Globus pallidus (tissue), 1 donor: ENCODE data around the gene AQP11.
"Not testable (repeated sequence)": the region's sequence is repeated elsewhere in the genome, so short reads cannot be mapped to it uniquely, and the experiment has no call there.

ENCODE experiments used
- DNase-seq: peaks from one replicate; pipeline ENCODE4 v3.0.0-alpha.2; 2015; ENCODE audit warnings: low spot score

AQP11 gene

GRCh38 chr11:77589521-77590193 lies at the start of gene AQP11:
Gene AQP11, plus strand, starts transcription at chr11:77589953. Its CDS starts 40 bp downstream, at chr11:77589993.
- DNase-seq = peak; percentile 83

DNA sequence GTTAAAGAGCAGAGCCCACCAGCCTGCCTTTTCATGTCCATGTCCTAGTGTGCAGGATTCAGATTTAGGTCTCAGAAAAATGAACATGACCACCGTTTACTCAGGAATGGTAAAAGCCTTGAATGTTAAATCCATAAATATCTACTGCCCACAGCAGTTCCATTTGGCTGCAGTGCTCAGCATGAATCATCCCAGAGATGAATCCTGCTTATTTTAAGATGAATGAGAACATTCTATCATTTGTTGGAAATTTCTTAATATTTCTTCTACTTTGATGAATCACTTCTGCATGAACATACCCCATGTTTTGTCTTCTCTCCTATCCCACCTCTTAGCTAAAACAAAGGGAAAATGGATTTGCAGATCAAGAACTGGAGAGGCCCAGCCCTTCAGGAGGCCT lies 47.5 kb upstream of the AQP11 start:
- DNase-seq = no peak

GRCh38 chr11:77547047-77547836 lies 42.5 kb upstream of the AQP11 start:
- no peak for DNase-seq

DNA sequence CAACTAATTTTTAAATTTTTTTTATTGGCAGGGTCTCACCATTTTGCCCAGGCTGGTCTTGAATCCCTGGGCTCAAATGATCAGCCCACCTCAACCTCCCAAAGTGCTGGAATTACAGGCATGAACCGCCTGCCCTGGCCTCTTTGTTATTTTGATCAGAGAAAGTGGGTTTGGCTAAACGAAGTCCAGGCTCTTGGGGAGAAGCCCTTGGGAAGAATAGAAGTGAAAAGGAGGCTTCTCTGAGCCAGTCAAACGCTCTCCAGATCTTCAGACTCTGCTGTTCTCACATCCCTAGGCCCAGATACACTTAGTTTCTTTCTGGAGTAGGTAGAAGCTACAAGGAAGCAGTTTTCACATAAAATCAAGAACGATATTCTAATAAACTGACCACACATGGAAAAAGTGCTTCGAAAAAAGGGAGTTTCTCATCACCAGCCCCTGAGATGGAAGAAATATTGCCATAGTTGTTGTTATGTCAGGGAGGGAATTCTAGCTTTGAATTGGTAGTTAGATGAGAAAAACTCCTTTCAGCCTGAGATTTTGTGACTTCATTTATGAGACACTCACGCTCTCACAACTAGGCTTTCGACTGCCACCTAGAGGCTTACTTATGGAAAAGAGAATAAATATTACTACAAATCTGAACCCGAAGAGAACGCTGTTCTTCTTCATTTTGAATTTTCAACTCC lies 41.7 kb upstream of the AQP11 start:
- DNase-seq = peak; percentile 82

DNA sequence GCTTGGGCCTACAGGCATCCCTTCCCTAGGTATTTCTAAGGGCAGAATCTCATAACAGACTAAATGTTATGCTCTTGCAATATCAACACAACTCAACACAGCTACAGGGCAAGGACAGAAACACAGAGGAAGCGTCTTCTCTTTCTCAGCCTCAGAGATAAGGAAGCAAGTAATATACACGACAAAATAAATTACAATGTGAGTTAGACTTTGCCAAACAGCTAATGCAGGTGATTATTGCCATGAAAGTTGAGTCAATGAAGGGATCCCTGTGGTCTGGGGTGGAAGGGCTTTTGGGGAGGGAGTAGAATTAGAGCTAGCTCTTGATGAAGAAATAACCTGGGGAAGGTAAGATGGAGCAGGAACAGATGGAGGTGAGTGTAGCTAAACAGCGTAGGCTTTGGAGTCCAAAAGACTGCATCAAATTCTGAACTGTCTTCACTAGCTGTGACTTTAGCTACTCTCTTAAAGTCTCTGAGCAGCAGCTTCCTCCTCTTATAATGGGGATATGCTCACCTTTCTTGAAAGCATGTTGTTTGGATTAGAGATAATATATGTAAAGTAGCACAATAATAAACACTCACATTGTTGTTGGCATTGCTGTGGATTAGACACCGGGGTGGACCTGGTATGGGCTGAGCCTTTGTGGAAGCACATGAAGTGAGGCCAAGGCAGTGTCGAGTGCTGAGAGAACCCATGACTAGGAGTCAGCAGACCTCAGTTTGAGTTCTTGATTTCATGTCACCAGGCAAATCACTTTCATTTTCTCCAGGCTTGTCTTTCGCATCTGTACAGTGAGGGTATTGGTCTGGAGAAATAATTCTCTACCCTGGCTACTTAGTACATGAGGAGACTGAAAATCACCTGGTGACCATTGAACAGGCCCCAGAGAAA lies 41.0 kb upstream of the AQP11 start:
- no peak for DNase-seq

- DNase-seq = not testable (repeated sequence)
Measured at GRCh38 chr11:77551426-77551825, 38.3 kb upstream of the AQP11 start.

- DNase-seq = peak; percentile 38
Measured at GRCh38 chr11:77557553-77557952, 32.2 kb upstream of the AQP11 start.

- DNase-seq = no peak
Measured at GRCh38 chr11:77558380-77558779, 31.4 kb upstream of the AQP11 start.

DNA sequence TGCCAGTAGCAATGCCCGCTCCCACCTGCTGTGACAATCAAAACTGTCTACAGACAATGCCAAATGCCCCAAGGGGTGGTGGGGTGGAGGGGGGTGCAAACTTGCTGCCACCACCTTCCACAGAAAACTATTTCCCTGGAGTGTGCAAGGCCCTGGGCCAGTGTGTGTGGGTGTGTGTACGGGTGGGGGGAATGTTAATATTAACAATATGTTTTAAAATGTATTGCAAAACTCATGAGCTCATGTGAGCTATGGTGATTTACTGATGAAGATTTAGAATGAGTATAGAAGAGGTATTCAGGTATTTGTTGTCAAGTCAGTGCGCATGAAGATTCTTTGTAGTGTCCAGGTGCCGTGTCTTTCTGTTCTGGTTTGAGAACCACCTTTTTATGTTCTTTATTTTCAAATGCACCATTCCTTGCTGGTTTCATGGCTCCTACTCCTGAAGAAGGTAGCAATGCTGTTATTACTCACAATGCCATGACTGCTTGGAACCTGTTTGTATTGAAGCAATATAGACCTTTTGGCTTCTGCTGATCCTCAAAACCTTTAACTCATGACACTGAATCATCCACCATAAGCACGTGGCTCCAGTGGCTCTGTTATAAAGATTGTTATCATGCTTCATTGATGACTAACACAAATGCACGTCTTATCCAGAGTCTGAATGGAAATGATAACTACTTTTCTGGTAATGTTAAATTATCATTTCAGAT lies 29.9 kb upstream of the AQP11 start:
- DNase-seq = no peak

GRCh38 chr11:77560605-77561004 lies 29.1 kb upstream of the AQP11 start:
- DNase-seq = no peak

DNA sequence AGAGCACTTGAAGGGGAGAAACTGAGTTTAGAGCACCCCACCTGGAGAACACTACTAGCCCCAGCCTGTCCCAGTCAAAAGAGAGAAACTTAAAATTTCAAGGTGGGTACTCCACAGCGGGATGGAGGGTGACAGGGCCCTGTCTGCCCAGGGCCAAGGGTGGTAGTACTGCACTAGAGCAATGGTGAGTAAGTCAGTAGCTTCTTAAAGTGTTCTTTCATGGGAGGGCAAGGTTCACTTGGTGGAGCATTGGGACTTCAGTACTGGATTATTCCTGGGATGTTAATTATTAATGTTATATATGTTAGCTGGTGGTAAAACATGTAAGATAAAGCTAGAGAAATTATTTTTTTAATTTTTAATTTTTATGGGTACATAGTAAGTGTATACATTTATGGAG lies 28.5 kb upstream of the AQP11 start:
- no peak for DNase-seq

- no peak for DNase-seq
Measured at GRCh38 chr11:77568306-77568705, 21.4 kb upstream of the AQP11 start.

DNA sequence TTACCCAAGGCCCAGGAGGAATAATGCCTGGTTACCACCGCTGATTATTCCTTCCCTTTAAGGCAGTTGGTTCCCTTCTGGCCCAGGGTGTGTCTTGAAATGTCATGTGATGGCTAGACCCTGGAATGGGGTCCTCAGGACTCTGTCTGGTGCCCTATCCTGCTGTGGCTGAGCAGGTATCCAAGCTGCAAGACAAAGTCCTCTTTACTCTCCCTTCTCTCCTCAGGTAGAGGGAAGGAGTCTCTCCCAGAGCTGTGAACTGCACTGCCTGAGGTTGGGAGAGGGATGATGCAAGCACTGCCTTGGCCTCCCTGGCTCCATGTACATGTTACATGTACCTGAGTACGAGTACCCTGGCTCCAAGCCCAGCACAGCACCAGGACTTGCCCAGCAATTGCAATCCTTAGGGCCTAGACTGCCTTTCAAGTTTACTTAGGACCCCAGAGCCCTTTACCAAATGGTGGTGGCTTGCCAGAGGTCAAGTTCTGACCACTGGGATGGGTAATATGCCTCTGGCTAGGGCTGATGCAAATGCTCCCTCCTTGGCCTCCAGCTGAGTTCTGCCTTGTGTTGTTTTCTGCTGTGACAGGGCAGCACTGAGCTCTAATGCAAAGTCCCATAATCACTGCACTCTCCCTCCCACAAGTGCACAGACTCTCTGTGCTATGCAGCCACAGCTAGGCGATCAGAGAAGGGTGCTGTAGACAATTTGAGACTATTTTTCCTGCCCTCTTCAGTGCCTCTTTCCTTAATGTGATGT lies 20.7 kb upstream of the AQP11 start:
- DNase-seq = no peak

DNA sequence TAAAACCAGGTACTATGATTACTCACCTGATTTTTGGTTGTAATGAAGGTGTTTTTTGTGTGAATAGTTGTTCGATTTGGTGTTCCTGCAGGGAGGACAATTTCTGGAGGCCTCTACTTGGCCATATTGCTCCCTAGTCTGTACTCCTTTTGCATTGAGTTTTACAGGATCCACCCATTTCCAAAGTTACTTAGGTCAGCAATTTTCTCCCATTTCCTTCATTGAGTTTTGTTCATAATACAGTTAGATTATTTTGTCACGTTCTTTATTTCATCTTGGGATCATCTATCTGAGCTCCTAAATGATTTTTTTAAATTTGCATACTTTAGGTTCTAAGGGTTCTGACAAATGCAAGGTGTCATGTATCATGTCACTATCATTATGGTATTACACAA lies 20.1 kb upstream of the AQP11 start:
- DNase-seq = no peak

DNA sequence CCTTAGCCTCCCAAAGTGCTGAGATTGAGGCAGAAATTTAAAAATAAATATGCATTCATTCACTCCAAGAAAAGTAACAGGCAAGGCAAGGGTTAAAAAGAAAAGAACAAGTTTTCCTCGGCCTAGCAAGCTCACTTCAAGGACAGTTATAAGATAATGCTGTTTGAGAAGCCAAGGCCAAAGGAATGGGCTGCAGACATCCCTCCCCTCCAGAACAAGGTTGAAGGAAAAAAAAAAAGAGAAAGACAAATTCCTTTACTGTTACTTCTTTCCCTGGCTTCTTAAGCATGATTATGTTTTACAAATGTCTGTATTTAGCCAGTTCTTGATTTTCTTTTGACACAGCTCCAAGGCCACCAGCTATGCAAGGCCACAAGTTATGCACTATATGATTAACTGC lies 18.9 kb upstream of the AQP11 start:
- not testable (repeated sequence) for DNase-seq

GRCh38 chr11:77575428-77575827 lies 14.3 kb upstream of the AQP11 start:
- not testable (repeated sequence) for DNase-seq

GRCh38 chr11:77580712-77581337 lies 8.9 kb upstream of the AQP11 start:
- DNase-seq = no peak

DNA sequence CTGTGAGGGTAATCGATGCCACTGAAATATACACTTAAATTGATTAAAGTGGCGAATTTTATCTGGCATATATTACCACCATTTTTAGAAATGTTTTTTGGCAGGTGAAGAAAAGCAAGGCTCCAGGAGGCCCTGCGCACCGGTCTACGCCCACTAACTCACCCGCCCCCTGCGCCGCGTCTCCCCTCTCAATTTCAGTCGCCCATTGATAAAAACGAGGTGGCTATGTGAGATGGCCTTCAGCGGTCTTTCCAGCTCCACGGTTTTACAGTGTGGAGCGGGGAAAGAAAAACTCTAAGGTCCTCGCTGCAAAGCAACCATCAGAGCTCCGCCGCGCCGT lies 602 bp upstream of the AQP11 start:
- DNase-seq = no peak

- DNase-seq = peak; percentile 47
Measured at GRCh38 chr11:77590194-77590782, 535 bp downstream of the AQP11 start.

DNA sequence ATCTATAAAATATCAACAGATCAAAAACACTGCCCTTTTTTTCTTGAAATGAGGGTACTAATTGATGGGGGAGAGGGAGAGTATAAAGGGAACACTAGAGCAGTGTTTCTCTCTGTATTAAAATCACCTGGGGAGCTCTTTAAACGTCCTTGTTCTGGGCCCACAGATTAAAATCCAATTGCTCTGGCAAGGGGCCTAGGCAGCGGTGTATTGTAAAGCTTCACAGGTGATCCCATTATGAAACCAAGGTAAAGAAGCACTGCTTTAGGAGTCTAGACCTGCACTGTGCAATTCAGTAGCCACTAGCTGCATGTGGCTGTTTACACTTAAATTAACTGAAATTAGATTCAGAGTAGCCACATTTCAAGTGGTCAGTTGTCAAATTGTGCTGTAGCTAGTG lies 3.0 kb downstream of the AQP11 start:
- no peak for DNase-seq
